ENCODE data around the gene SGSH.
"Not testable (repeated sequence)": the region's sequence is repeated elsewhere in the genome, so short reads cannot be mapped to it uniquely, and the experiment has no call there.

Gene SGSH

GRCh38 chr17:80261895-80262279 lies 41.8 kb upstream of the SGSH start:
- peak overlapping the region; percentile 79 for H3K4me3 ChIP-seq (ENCODE audit: extremely low read depth, insufficient read depth, low read length, poor library complexity, severe bottlenecking)
- WGBS, 2 experiments (ENCODE audit: insufficient coverage in 2 of 2): 42% methylated on average over 7 of the region's 8 CpGs
- peaks cover 23% of the 10 kb centered on the region for H3K4me1 ChIP-seq (ENCODE audit: control insufficient read depth, insufficient read depth, low read length, poor library complexity, severe bottlenecking)
- H3K36me3 ChIP-seq (ENCODE audit: control insufficient read depth, insufficient read depth, low read length): peaks cover 27% of the 10 kb centered on the region
- peak overlapping the region; percentile 88 for H3K27ac ChIP-seq (ENCODE audit: low read depth, low read length, severe bottlenecking)
- no peaks in the 10 kb centered on the region for H3K9me3 ChIP-seq (ENCODE audit: control insufficient read depth, low read length)

DNA sequence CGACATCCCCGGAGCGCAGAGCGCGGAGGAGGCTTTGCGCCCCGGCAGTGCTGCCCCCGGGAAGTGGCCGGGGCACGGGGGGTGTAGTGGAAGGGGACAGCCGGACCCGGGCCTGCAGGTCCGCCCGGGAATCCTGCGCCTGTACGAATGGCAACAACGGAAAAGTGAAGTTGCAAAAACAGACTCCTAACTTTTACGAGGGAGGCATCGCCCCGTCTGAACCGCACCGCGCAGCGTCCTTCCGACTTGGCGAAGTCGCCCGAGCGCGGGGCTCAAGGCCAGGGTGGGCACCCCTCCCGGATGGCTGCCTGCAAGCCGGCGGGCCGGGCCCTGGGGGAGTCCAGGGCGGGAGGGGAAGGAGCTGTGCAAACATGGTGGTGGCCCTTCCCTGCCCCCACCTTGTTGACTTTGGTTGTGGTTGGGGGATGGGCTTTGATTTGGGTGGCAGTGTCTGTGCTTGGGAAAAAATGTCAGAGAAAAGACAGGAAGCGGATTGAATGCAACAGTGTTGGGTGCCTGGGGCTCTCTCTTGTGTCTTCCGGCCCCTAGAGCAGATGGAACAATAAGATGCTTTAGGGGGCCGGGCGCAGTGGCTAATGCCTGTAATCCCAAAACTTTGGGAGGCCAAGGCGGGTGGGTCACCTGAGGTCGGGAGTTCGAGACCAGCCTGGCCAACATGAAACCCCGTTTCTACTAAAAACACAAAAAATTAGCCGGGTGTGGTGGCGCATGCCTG lies 41.2 kb upstream of the SGSH start:
- H3K9me3 ChIP-seq (ENCODE audit: control insufficient read depth, low read length): no peaks in the 10 kb centered on the region
- H3K36me3 ChIP-seq (ENCODE audit: control insufficient read depth, insufficient read depth, low read length): peaks cover 23% of the 10 kb centered on the region
- peaks cover 28% of the 10 kb centered on the region for H3K4me1 ChIP-seq (ENCODE audit: control insufficient read depth, insufficient read depth, low read length, poor library complexity, severe bottlenecking)
- H3K27ac ChIP-seq (ENCODE audit: low read depth, low read length, severe bottlenecking): peak overlapping the region; percentile 88
- 2 to 3% methylated on average over 31 to 43 of the region's 45 CpGs for WGBS, 2 experiments (ENCODE audit: insufficient coverage in 2 of 2)
- peak overlapping the region; percentile 79 for H3K4me3 ChIP-seq (ENCODE audit: extremely low read depth, insufficient read depth, low read length, poor library complexity, severe bottlenecking)

DNA sequence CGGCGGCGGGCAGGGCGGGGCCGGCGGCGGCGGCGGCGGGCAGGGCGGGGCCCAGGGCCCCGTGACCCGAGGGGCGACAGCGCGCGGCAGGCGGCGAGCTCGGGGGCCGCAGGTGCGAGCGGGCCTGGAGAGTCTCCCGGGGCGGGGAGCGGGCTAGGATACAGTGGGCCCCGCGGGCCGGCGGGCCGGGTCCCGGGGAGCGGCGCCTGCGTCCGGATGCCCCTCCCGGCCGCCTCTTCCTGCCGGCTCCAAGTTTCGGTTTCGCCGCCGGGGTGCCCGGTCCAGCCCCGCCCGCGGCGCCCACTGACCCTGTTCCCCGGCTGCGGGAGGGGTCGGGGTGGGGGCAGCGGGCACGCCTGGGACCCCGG lies 40.6 kb upstream of the SGSH start, which contains the start of gene RNF213:
TSS of gene RNF213 (plus strand) at position 62 of the 368 bp plus-strand sequence. CDS start 2,830 bp downstream, outside the sequence.
- H3K4me3 ChIP-seq (ENCODE audit: extremely low read depth, insufficient read depth, low read length, poor library complexity, severe bottlenecking): peak within 1 kb of the TSS; percentile 79

DNA sequence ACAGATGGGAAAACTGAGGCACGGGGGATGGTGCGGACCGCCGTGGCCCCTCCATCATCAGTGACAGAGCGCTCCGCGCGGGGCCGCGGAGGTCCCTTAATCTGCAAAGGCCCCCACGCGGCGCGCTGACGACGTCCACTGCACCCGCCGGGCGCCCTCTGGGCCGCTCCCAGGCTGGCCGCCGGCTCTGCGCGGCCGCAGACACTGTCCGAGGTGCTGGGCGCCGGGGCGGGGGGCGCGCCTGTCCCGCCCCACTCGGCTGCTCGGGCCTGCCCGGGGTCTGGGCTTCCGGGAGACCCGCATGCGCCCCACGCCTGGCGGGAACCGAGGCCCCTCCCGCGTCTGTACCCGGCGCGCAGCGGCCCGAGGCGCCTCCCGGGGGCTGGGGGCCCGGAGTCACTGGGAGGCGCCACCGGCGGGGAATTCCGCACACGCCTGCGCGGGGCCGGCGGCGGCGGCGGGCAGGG lies 40.0 kb upstream of the SGSH start:
- peaks cover 40% of the 10 kb centered on the region for H3K4me1 ChIP-seq (ENCODE audit: control insufficient read depth, insufficient read depth, low read length, poor library complexity, severe bottlenecking)
- 3 to 4% methylated on average over 44 to 47 of the region's 63 CpGs for WGBS, 2 experiments (ENCODE audit: insufficient coverage in 2 of 2)
- H3K27ac ChIP-seq (ENCODE audit: low read depth, low read length, severe bottlenecking): peak overlapping the region; percentile 36
- no peaks in the 10 kb centered on the region for H3K9me3 ChIP-seq (ENCODE audit: control insufficient read depth, low read length)
- H3K36me3 ChIP-seq (ENCODE audit: control insufficient read depth, insufficient read depth, low read length): peaks cover 13% of the 10 kb centered on the region
- peak overlapping the region; percentile 31 for H3K4me3 ChIP-seq (ENCODE audit: extremely low read depth, insufficient read depth, low read length, poor library complexity, severe bottlenecking)

More for the DNA sequence above, 40.6 kb upstream of the SGSH start, which contains the start of gene RNF213:
- H3K27ac ChIP-seq (ENCODE audit: low read depth, low read length, severe bottlenecking): peak within 1 kb of the TSS; percentile 88
- WGBS, 2 experiments (ENCODE audit: insufficient coverage in 2 of 2): 0% methylated on average over 30 to 47 of the region's 54 CpGs
- H3K9me3 ChIP-seq (ENCODE audit: control insufficient read depth, low read length): no peaks in the 10 kb centered on the region
- peaks cover 34% of the 10 kb centered on the region for H3K4me1 ChIP-seq (ENCODE audit: control insufficient read depth, insufficient read depth, low read length, poor library complexity, severe bottlenecking)
- H3K36me3 ChIP-seq (ENCODE audit: control insufficient read depth, insufficient read depth, low read length): peaks cover 20% of the 10 kb centered on the region

GRCh38 chr17:80259457-80260068 lies 39.4 kb upstream of the SGSH start:
- no peaks in the 10 kb centered on the region for H3K9me3 ChIP-seq (ENCODE audit: control insufficient read depth, low read length)
- peak overlapping the region; percentile 36 for H3K27ac ChIP-seq (ENCODE audit: low read depth, low read length, severe bottlenecking)
- H3K36me3 ChIP-seq (ENCODE audit: control insufficient read depth, insufficient read depth, low read length): peaks cover 7% of the 10 kb centered on the region
- H3K4me3 ChIP-seq (ENCODE audit: extremely low read depth, insufficient read depth, low read length, poor library complexity, severe bottlenecking): peak overlapping the region; percentile 31
- peaks cover 46% of the 10 kb centered on the region for H3K4me1 ChIP-seq (ENCODE audit: control insufficient read depth, insufficient read depth, low read length, poor library complexity, severe bottlenecking)
- WGBS, 2 experiments (ENCODE audit: insufficient coverage in 2 of 2): 84 to 85% methylated on average over 15 to 17 of the region's 18 CpGs

DNA sequence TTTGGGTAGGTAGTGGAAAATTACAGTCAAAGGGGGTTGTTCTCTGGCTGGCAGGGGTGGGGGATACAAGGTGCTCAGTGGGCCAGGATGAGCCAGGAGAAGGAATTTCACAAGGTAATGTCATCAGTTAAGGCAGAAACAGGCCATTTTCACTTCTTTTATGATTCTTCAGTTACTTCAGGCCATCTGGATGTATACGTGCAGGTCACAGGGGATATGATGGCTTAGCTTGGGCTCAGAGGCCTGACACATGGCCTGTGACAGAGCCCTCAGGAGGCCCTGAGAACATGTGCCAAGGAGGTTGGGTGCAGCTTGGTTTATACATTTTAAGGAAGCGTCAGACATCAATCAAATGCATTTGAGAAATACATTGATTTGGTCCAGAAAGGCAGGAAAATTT lies 38.2 kb upstream of the SGSH start:
- peaks cover 46% of the 10 kb centered on the region for H3K4me1 ChIP-seq (ENCODE audit: control insufficient read depth, insufficient read depth, low read length, poor library complexity, severe bottlenecking)
- H3K4me3 ChIP-seq (ENCODE audit: extremely low read depth, insufficient read depth, low read length, poor library complexity, severe bottlenecking); H3K9me3 ChIP-seq (ENCODE audit: control insufficient read depth, low read length); H3K36me3 ChIP-seq (ENCODE audit: control insufficient read depth, insufficient read depth, low read length); H3K27ac ChIP-seq (ENCODE audit: low read depth, low read length, severe bottlenecking): not testable (repeated sequence)
- WGBS, 2 experiments (ENCODE audit: insufficient coverage in 2 of 2): 78 to 89% methylated on average over 2 of the region's 2 CpGs

GRCh38 chr17:80257716-80258213 lies 37.6 kb upstream of the SGSH start:
- Histone ChIP-seq H3K4me1 (ENCODE audit: control insufficient read depth, insufficient read depth, low read length, poor library complexity, severe bottlenecking) (peaks cover 44% of the 10 kb centered on the region), H3K4me3 (ENCODE audit: extremely low read depth, insufficient read depth, low read length, poor library complexity, severe bottlenecking) (no peak overlapping the region), H3K36me3 (ENCODE audit: control insufficient read depth, insufficient read depth, low read length) (no peaks in the 10 kb centered on the region), H3K27ac (ENCODE audit: low read depth, low read length, severe bottlenecking) (peak overlapping the region; percentile 10), H3K9me3 (ENCODE audit: control insufficient read depth, low read length) (no peaks in the 10 kb centered on the region)
- 75 to 77% methylated on average over 11 of the region's 14 CpGs for WGBS, 2 experiments (ENCODE audit: insufficient coverage in 2 of 2)

GRCh38 chr17:80256034-80256350 lies 35.9 kb upstream of the SGSH start:
- Histone ChIP-seq H3K36me3 (ENCODE audit: control insufficient read depth, insufficient read depth, low read length) (no peaks in the 10 kb centered on the region), H3K4me1 (ENCODE audit: control insufficient read depth, insufficient read depth, low read length, poor library complexity, severe bottlenecking) (peaks cover 38% of the 10 kb centered on the region), H3K27ac (ENCODE audit: low read depth, low read length, severe bottlenecking) (no peak overlapping the region), H3K9me3 (ENCODE audit: control insufficient read depth, low read length) (no peaks in the 10 kb centered on the region), H3K4me3 (ENCODE audit: extremely low read depth, insufficient read depth, low read length, poor library complexity, severe bottlenecking) (no peak overlapping the region)
- WGBS, 2 experiments (ENCODE audit: insufficient coverage in 2 of 2): 95 to 98% methylated on average over 5 of the region's 5 CpGs

DNA sequence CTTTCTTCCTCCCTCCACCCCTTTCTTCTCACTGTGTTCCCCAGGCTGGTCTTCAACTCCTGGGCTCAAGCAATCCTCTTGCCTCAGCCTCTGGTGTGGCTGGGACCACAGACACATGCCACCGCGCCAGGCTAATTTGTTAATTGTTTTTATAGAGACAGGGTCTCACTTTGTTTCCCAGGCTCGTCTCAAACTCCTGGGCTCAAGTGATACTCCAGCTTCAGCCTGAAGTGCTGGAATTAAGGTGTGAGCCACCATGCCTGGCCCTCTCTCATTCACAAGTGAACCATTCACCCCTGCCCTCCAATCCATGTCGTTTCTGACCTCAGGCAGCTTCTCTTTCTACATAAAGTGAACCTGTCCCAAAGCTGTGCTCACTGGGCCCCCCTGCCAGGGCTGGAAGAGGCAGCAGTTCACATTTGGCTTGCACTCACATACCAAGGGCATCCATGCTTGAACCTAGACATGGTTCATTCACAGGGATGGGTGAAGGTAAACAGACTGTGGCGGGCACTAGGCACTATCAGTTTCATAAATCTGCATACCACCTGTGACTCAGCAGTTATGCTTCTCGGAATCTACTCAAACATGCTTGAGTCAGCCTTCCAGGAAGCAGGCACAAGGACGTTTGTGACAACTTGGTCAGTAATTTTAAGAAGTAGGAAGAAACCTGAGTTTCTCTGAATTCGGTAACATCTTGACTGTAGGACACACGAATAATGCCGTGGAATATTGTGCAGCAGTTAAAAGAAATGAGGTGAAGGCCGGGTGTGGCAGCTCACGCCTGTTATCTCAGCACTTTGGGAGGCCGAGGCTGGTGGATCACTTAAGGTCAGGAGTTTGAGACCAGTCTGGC lies 34.5 kb upstream of the SGSH start:
- Histone ChIP-seq H3K4me3 (ENCODE audit: extremely low read depth, insufficient read depth, low read length, poor library complexity, severe bottlenecking) (no peak overlapping the region), H3K4me1 (ENCODE audit: control insufficient read depth, insufficient read depth, low read length, poor library complexity, severe bottlenecking) (peaks cover 36% of the 10 kb centered on the region), H3K9me3 (ENCODE audit: control insufficient read depth, low read length) (no peaks in the 10 kb centered on the region), H3K27ac (ENCODE audit: low read depth, low read length, severe bottlenecking) (peak overlapping the region; percentile 79), H3K36me3 (ENCODE audit: control insufficient read depth, insufficient read depth, low read length) (peaks cover 5% of the 10 kb centered on the region)
- 86% methylated on average over 12 to 13 of the region's 13 CpGs for WGBS, 2 experiments (ENCODE audit: insufficient coverage in 2 of 2)

GRCh38 chr17:80253631-80254395 lies 33.7 kb upstream of the SGSH start:
- H3K4me3 ChIP-seq (ENCODE audit: extremely low read depth, insufficient read depth, low read length, poor library complexity, severe bottlenecking): no peak overlapping the region
- 90 to 93% methylated on average over 17 to 21 of the region's 21 CpGs for WGBS, 2 experiments (ENCODE audit: insufficient coverage in 2 of 2)
- H3K9me3 ChIP-seq (ENCODE audit: control insufficient read depth, low read length): no peaks in the 10 kb centered on the region
- peaks cover 33% of the 10 kb centered on the region for H3K4me1 ChIP-seq (ENCODE audit: control insufficient read depth, insufficient read depth, low read length, poor library complexity, severe bottlenecking)
- peak overlapping the region; percentile 79 for H3K27ac ChIP-seq (ENCODE audit: low read depth, low read length, severe bottlenecking)
- peaks cover 5% of the 10 kb centered on the region for H3K36me3 ChIP-seq (ENCODE audit: control insufficient read depth, insufficient read depth, low read length)

All from mesodermal cell (in vitro differentiated cells).